ENCODE measurements around the gene SAMD3. TPM values are rescaled to one million over a fixed set of nuclear protein-coding genes. Genes with fewer than 3 reads are reported as not detected.

SAMD3 gene
- total RNA-seq, 1 experiment from 2014 or later: 0.39 TPM

GRCh38 chr6:130218134-130218533 is 4.6 kb downstream of the SAMD3 start:
- no peaks in the 10 kb centered on the region for H3K27me3 ChIP-seq (ENCODE audit: insufficient read depth, low read length)
- no peak for TF ChIP-seq CTCF (conservative IDR thresholded peaks at IDR 0.05)
- no peak overlapping the region for H3K4me2 ChIP-seq (ENCODE audit: insufficient read depth, insufficient read length, low read length)
- no peaks in the 10 kb centered on the region for H3K79me2 ChIP-seq (ENCODE audit: insufficient read depth, low read length)
- no peak overlapping the region for H3K18ac ChIP-seq (ENCODE audit: insufficient read length, low read depth, low read length)
- no peak overlapping the region for H4K91ac ChIP-seq (ENCODE audit: insufficient read length, low read depth, low read length)
- no peak overlapping the region for H3K56ac ChIP-seq (ENCODE audit: insufficient read length, low read depth, low read length)
- Mint-ChIP-seq H3K9me3 (no peaks in the 10 kb centered on the region), H3K4me3 (no peak overlapping the region), H3K27ac (no peak overlapping the region), H3K27me3 (ENCODE audit: low read depth) (no peaks in the 10 kb centered on the region; the same call in 1 of the 2 replicates), H3K36me3 (ENCODE audit: insufficient read depth in 1 of 3, low read depth in 3 of 3) (no peaks in the 10 kb centered on the region), H3K4me1 (peaks cover 9 to 11% of the 10 kb centered on the region in 2 experiments)
- no peak overlapping the region for H2BK120ac ChIP-seq (ENCODE audit: low read depth, low read length, poor library complexity, severe bottlenecking)
- no peak overlapping the region for H2BK15ac ChIP-seq (ENCODE audit: low read depth, low read length)
- no peaks in the 10 kb centered on the region for H4K20me1 ChIP-seq (ENCODE audit: control insufficient read depth, insufficient read depth, insufficient read length)
- DNase-seq: no peak
- no peak overlapping the region for H2BK20ac ChIP-seq (ENCODE audit: low read depth, low read length, poor library complexity, severe bottlenecking)
- no peak overlapping the region for H3T11ph ChIP-seq (ENCODE audit: low read length)
- no peak overlapping the region for H2AFZ ChIP-seq (ENCODE audit: low read length)
- no peak overlapping the region for H2BK5ac ChIP-seq (ENCODE audit: insufficient read length, low read length)
- no peak overlapping the region for H4K8ac ChIP-seq (replicated peaks; ENCODE audit: insufficient read length, low read depth, low read length)
- no peaks in the 10 kb centered on the region for H3K9me3 ChIP-seq (ENCODE audit: control insufficient read depth, low read depth, low read length)
- no CpG with 5 or more reads among the region's 8 CpGs for WGBS (ENCODE audit: extremely low coverage, insufficient read length, low lambda C conversion rate)
- no peak overlapping the region for H2BK12ac ChIP-seq (ENCODE audit: insufficient read length, low read depth, low read length)
- no peak overlapping the region for H3K14ac ChIP-seq (ENCODE audit: insufficient read depth, low read length)
- H4K5ac ChIP-seq (ENCODE audit: insufficient read length, low read depth, low read length): no peak overlapping the region
- H3K23ac ChIP-seq (ENCODE audit: insufficient read length, low read depth, low read length): no peak overlapping the region
- H3K27ac ChIP-seq (ENCODE audit: insufficient read length, low read depth, low read length): no peak overlapping the region
- no peaks in the 10 kb centered on the region for H3K4me1 ChIP-seq (ENCODE audit: insufficient read depth, low read length)
- H3K9ac ChIP-seq (ENCODE audit: extremely low read depth, insufficient read length, low read length): no peak overlapping the region
- H2AK5ac ChIP-seq (ENCODE audit: insufficient read length, low read length): no peak overlapping the region
- no peaks in the 10 kb centered on the region for H3K23me2 ChIP-seq (ENCODE audit: insufficient read length, low read depth, low read length, poor library complexity, severe bottlenecking)
- H3K79me1 ChIP-seq (ENCODE audit: insufficient read depth, low read depth, low read length, poor library complexity, severe bottlenecking): no peaks in the 10 kb centered on the region
- no peak overlapping the region for H3K4ac ChIP-seq (ENCODE audit: low read depth, low read length)
